Fibroblast of the conjunctiva (primary cell): ENCODE results near the gene MCM6.
"Not testable (repeated sequence)": the region's sequence is repeated elsewhere in the genome, so short reads cannot be mapped to it uniquely, and the experiment has no call there.

Experiments
- DNase-seq: peaks from one replicate; pipeline ENCODE4 v3.0.0-alpha.2; 2010; ENCODE audit warnings: low read depth

Gene MCM6

GRCh38 chr2:135821190-135821589 is 55.1 kb downstream of the MCM6 start:
- no peak for DNase-seq

GRCh38 chr2:135820003-135820618 is 56.1 kb downstream of the MCM6 start:
- DNase-seq = no peak

GRCh38 chr2:135818937-135819610 is 57.2 kb downstream of the MCM6 start:
- no peak for DNase-seq

GRCh38 chr2:135817951-135818350 is 58.3 kb downstream of the MCM6 start:
- no peak for DNase-seq

- DNase-seq = no peak
Measured at GRCh38 chr2:135817466-135817865, 58.8 kb downstream of the MCM6 start.

GRCh38 chr2:135815269-135815668 is 61.0 kb downstream of the MCM6 start:
- no peak for DNase-seq

- no peak for DNase-seq
Measured at GRCh38 chr2:135812907-135813511, 63.2 kb downstream of the MCM6 start.

GRCh38 chr2:135807874-135808273 is 68.4 kb downstream of the MCM6 start:
- DNase-seq = not testable (repeated sequence)

GRCh38 chr2:135803278-135803677 is 73.0 kb downstream of the MCM6 start:
- DNase-seq = no peak

- DNase-seq = no peak
Measured at GRCh38 chr2:135802350-135802749, 73.9 kb downstream of the MCM6 start.

- no peak for DNase-seq
Measured at GRCh38 chr2:135800513-135801460, 75.5 kb downstream of the MCM6 start.

- no peak for DNase-seq
Measured at GRCh38 chr2:135799738-135800137, 76.5 kb downstream of the MCM6 start.

- DNase-seq = no peak
Measured at GRCh38 chr2:135798762-135799161, 77.5 kb downstream of the MCM6 start.

GRCh38 chr2:135798275-135798705 is 78.0 kb downstream of the MCM6 start:
- DNase-seq = no peak

- DNase-seq = peak; percentile 76
Measured at GRCh38 chr2:135797497-135798274, 78.6 kb downstream of the MCM6 start.

- no peak for DNase-seq
Measured at GRCh38 chr2:135796606-135797005, 79.6 kb downstream of the MCM6 start.

- not testable (repeated sequence) for DNase-seq
Measured at GRCh38 chr2:135795641-135796040, 80.6 kb downstream of the MCM6 start.

- DNase-seq = no peak
Measured at GRCh38 chr2:135792401-135793150, 83.7 kb downstream of the MCM6 start.

- no peak for DNase-seq
Measured at GRCh38 chr2:135791418-135792190, 84.6 kb downstream of the MCM6 start.

- DNase-seq = no peak
Measured at GRCh38 chr2:135790423-135790822, 85.8 kb downstream of the MCM6 start.
